Measurements from ENCODE around the gene RSBN1. TPM values are rescaled to one million over a fixed set of nuclear protein-coding genes. Genes with fewer than 3 reads are reported as not detected.

Gene RSBN1
- total and polyA plus RNA-seq, 7 donors, result 5.4 to 33.9 (median 15.5) TPM

GRCh38 chr1:113788802-113789201 lies 23.5 kb downstream of the RSBN1 start:
- Histone ChIP-seq H3K9me3 (no peaks in the 10 kb centered on the region), H3K27ac (no peak overlapping the region), H3K4me3 (no peak overlapping the region), H3K4me1 (peaks cover 0 to 48% (median 30%) of the 10 kb centered on the region in 4 donors), H3K27me3 (no peaks in the 10 kb centered on the region), H3K36me3 (no peaks in the 10 kb centered on the region)
- intact Hi-C loops (cut with DNase I), result no loop called here
- no peak for TF ChIP-seq EP300 (IDR thresholded peaks at IDR 0.05)
- TF ChIP-seq CTCF (IDR thresholded peaks at IDR 0.05), result no peak
- no peak for TF ChIP-seq POLR2AphosphoS5 (IDR thresholded peaks at IDR 0.05)
- TF ChIP-seq POLR2A (IDR thresholded peaks at IDR 0.05), result no peak
- DNase-seq, result no peak
- WGBS, 2 donors, result 69 to 89% methylated on average over 3 of the region's 3 CpGs

GRCh38 chr1:113787663-113788062 lies 24.6 kb downstream of the RSBN1 start:
- H3K4me1 ChIP-seq, result peaks cover 0 to 51% (median 32%) of the 10 kb centered on the region in 4 donors
- no peak overlapping the region for H3K4me3 ChIP-seq
- H3K27ac ChIP-seq, result no peak overlapping the region
- H3K27me3 ChIP-seq, result no peaks in the 10 kb centered on the region
- H3K9me3 ChIP-seq, result no peaks in the 10 kb centered on the region
- intact Hi-C loops (cut with DNase I), result no loop called here
- DNase-seq, result no peak
- 86 to 89% methylated on average over 3 of the region's 3 CpGs for WGBS, 2 donors
- no peaks in the 10 kb centered on the region for H3K36me3 ChIP-seq
- TF ChIP-seq POLR2A (IDR thresholded peaks at IDR 0.05) (no peak), CTCF (IDR thresholded peaks at IDR 0.05) (no peak), EP300 (IDR thresholded peaks at IDR 0.05) (no peak), POLR2AphosphoS5 (IDR thresholded peaks at IDR 0.05) (no peak)

GRCh38 chr1:113786069-113786468 lies 26.2 kb downstream of the RSBN1 start:
- 36 to 73% methylated on average over 1 of the region's 1 CpG for WGBS, 2 donors
- peaks cover 0 to 58% (median 43%) of the 10 kb centered on the region in 4 donors for H3K4me1 ChIP-seq

GRCh38 chr1:113784104-113784779 lies 28.0 kb downstream of the RSBN1 start:
- Histone ChIP-seq H3K27ac (peak overlapping the region in 1 of 4 donors; percentile 15), H3K4me1 (peaks cover 0 to 71% (median 49%) of the 10 kb centered on the region in 4 donors), H3K36me3 (no peaks in the 10 kb centered on the region), H3K4me3 (no peak overlapping the region), H3K9me3 (no peaks in the 10 kb centered on the region), H3K27me3 (no peaks in the 10 kb centered on the region)
- intact Hi-C loops (cut with DNase I), result no loop called here
- DNase-seq, result no peak
- TF ChIP-seq POLR2A (IDR thresholded peaks at IDR 0.05) (no peak), EP300 (IDR thresholded peaks at IDR 0.05) (no peak), POLR2AphosphoS5 (IDR thresholded peaks at IDR 0.05) (no peak), CTCF (IDR thresholded peaks at IDR 0.05) (no peak)
- 67 to 79% methylated on average over 5 of the region's 5 CpGs for WGBS, 2 donors

More at GRCh38 chr1:113786069-113786468, 26.2 kb downstream of the RSBN1 start:
- Histone ChIP-seq H3K36me3 (no peaks in the 10 kb centered on the region), H3K27me3 (no peaks in the 10 kb centered on the region), H3K9me3 (no peaks in the 10 kb centered on the region), H3K4me3 (no peak overlapping the region), H3K27ac (no peak overlapping the region)
- no peak for TF ChIP-seq EP300 (IDR thresholded peaks at IDR 0.05)
- TF ChIP-seq CTCF (IDR thresholded peaks at IDR 0.05), result no peak
- TF ChIP-seq POLR2AphosphoS5 (IDR thresholded peaks at IDR 0.05), result no peak
- no peak for TF ChIP-seq POLR2A (IDR thresholded peaks at IDR 0.05)
- DNase-seq, result no peak
- intact Hi-C loops (cut with DNase I), result no loop called here
